ENCODE results near the gene FADS3.
A peak's percentile ranks its signal among the peaks of the same experiment; 100 is the strongest.

The FADS3 gene

DNA sequence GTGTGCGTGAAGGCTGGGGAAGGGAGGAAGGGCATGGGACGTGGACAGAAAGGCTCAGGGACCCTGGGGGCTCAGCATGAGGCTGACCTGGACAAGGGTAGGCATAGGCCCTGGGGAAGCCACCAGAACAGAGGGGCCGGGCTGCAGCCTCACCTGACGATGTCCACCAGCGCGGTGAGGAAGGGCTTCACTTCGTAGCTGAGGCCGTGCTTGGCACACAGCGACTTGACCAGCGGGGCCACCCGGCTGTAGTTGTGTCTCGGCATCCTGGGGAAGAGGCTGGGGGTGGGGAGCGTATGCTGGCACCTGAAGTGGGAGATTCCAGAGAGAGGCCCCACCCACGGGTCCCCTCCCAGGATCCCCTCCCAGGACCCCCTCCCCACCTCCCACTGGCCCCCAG is 15.6 kb downstream of the FADS3 start:
- Mint-ChIP-seq H3K4me3 (no peak overlapping the region), H3K4me1 (peaks cover 7% of the 10 kb centered on the region)
- no peak for ATAC-seq (replicated peaks; ENCODE audit: extremely low read depth, poor library complexity, severe bottlenecking)

DNA sequence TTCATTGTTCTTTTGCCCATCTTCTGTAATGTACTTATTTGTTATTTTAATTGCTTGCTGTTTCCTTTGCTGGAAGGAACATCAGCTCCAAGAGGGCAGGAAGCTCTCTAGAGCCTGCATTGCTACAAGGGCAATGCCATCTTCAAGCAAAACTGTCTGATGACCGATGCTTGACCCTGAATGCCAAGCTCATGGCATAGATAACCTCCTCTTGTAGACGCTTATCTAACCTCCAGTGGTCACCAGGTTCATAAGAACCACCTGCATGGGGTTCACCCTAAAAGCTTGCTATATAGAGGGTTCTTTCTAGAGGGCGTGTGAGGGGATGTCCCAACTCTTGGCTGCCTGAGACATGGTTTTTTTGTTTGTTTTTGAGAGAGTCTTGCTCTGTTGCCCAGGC is 16.5 kb downstream of the FADS3 start:
- no peak for DNase-seq (ENCODE audit: low spot score in 2 of 2)
- Mint-ChIP-seq H3K27me3 (peaks cover 11% of the 10 kb centered on the region), H3K27ac (ENCODE audit: low read depth) (no peak overlapping the region), H3K4me3 (no peak overlapping the region), H3K9me3 (no peaks in the 10 kb centered on the region), H3K36me3 (ENCODE audit: insufficient read depth) (peaks cover 1% of the 10 kb centered on the region), H3K4me1 (peaks cover 9% of the 10 kb centered on the region)
- ATAC-seq (replicated peaks; ENCODE audit: extremely low read depth, poor library complexity, severe bottlenecking): no peak

More for the DNA sequence above, 15.6 kb downstream of the FADS3 start:
- Mint-ChIP-seq H3K27ac (ENCODE audit: low read depth) (no peak overlapping the region), H3K9me3 (no peaks in the 10 kb centered on the region), H3K27me3 (peaks cover 7% of the 10 kb centered on the region), H3K36me3 (ENCODE audit: insufficient read depth) (peaks cover 1% of the 10 kb centered on the region)
- DNase-seq (ENCODE audit: low spot score in 2 of 2): no peak

- H3K27me3 Mint-ChIP-seq: peaks cover 15% of the 10 kb centered on the region
- peaks cover 9% of the 10 kb centered on the region for H3K4me1 Mint-ChIP-seq
- no peaks in the 10 kb centered on the region for H3K9me3 Mint-ChIP-seq
- ATAC-seq (replicated peaks; ENCODE audit: extremely low read depth, poor library complexity, severe bottlenecking): no peak
- H3K36me3 Mint-ChIP-seq (ENCODE audit: insufficient read depth): peaks cover 1% of the 10 kb centered on the region
- H3K27ac Mint-ChIP-seq (ENCODE audit: low read depth): no peak overlapping the region
- DNase-seq (ENCODE audit: low spot score in 2 of 2): no peak
- no peak overlapping the region for H3K4me3 Mint-ChIP-seq
Observed at GRCh38 chr11:61874377-61874809, 17.0 kb downstream of the FADS3 start.

DNA sequence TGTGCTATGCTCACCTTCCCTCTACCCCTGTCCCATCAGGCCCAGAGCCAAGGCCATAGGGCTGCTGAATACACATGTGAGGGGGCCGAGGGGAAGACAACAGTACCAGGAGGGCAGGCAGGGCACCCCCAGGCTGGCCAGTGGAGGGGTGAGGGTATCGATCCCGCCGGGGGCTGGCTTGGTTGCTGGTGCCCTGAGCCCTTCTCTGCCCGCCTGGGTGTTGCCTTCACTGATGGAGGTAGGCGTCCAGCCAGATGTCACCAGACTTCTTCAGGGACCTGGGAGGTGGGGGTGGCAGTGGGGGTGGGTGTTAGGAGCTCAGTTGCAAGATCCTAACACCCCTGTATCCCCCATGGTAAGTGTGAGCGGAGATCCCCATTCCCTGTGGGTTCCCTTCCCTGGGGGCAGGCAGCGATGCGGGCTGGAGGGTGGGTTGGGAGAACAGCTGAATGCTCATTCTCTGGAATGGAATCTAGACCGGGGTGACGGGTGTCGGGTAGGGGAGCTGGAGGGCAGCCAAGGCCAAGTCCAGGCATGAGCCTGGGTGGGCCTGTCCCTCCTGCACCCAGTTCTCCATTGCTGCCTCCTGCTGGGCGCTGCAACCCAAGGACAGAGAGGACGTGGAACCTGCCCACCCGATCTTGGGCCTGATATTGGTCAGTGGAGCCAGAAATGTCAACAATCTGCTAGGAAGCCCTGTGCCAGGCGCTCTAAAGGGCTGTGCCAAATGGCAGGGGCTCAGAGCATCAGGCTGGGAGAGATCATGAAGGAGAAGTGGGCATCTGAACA is 17.6 kb downstream of the FADS3 start:
- Mint-ChIP-seq H3K9me3 (no peaks in the 10 kb centered on the region), H3K27ac (ENCODE audit: low read depth) (no peak overlapping the region), H3K4me3 (no peak overlapping the region), H3K27me3 (peaks cover 17% of the 10 kb centered on the region), H3K4me1 (peaks cover 9% of the 10 kb centered on the region), H3K36me3 (ENCODE audit: insufficient read depth) (peaks cover 1% of the 10 kb centered on the region)
- DNase-seq (ENCODE audit: low spot score in 2 of 2): no peak
- ATAC-seq (replicated peaks; ENCODE audit: extremely low read depth, poor library complexity, severe bottlenecking): no peak

DNA sequence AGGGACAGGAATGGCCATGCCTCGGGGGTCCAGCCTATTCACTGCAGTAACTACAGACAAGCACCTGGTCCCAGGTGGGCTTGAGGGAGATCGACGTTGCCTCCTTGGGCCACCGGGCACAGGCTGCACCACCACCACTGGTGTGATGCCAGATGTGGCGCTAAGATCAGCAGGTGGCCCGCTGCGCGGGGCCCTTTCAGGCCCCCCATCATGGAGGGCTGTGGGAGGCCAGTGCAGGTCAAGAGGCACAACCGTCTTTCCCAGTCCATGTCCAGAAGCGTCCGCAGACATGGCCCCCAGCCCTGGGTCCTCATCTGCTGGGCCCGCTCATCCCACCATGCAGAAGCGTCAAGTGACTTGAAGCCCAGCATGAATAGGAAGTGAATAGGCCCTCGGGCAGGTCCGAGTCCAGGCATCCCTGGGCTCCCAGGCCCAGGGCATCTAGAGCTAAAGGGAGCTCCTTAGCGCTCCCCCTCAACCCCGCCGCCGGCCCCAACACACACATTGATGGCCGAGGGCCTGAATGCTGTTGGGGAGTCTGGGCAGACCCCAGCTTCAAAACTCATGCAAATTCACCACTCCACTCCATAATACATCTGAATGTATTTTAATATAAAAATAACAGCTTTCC is 18.3 kb downstream of the FADS3 start:
- H3K27me3 Mint-ChIP-seq: peaks cover 17% of the 10 kb centered on the region
- peaks cover 3% of the 10 kb centered on the region for H3K36me3 Mint-ChIP-seq (ENCODE audit: insufficient read depth)
- H3K4me1 Mint-ChIP-seq: peaks cover 9% of the 10 kb centered on the region
- DNase-seq (ENCODE audit: low spot score in 2 of 2) (no peak), ATAC-seq (replicated peaks; ENCODE audit: extremely low read depth, poor library complexity, severe bottlenecking) (no peak)
- H3K4me3 Mint-ChIP-seq: no peak overlapping the region
- H3K27ac Mint-ChIP-seq (ENCODE audit: low read depth): no peak overlapping the region
- no peaks in the 10 kb centered on the region for H3K9me3 Mint-ChIP-seq

DNA sequence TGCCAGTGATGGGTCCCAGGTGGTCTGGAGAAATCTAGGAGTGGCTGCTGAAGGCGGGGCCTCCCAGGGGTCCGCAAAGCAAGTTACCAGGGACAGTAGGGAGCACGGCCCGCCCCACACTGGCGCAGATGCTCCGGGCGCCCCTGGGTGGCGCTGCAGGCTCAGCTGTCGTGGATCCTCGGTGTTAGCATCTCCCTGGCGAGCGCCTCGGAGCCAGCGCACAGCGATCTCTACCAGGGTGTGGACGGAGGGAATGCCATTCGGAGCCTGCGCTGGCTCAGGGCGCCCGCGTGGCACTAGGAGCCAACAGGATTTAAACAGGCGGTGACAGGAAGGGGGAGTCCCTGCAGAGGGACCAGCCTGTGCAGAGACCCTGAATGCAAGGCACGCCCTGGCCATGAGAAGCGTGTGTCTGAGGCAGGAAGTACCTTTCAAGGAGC is 20.2 kb downstream of the FADS3 start:
- peak overlapping the region; percentile 52 for H3K4me3 Mint-ChIP-seq
- ATAC-seq (replicated peaks; ENCODE audit: extremely low read depth, poor library complexity, severe bottlenecking) (peak; percentile 88), DNase-seq (ENCODE audit: low spot score in 2 of 2) (peak; percentile 40 to 54)
- peaks cover 3% of the 10 kb centered on the region for H3K36me3 Mint-ChIP-seq (ENCODE audit: insufficient read depth)
- H3K27ac Mint-ChIP-seq (ENCODE audit: low read depth): peak overlapping the region; percentile 74
- H3K4me1 Mint-ChIP-seq: peaks cover 9% of the 10 kb centered on the region
- peaks cover 17% of the 10 kb centered on the region for H3K27me3 Mint-ChIP-seq
- no peaks in the 10 kb centered on the region for H3K9me3 Mint-ChIP-seq

- no peaks in the 10 kb centered on the region for H3K9me3 Mint-ChIP-seq
- no peak for DNase-seq (ENCODE audit: low spot score in 2 of 2)
- peak overlapping the region; percentile 74 for H3K27ac Mint-ChIP-seq (ENCODE audit: low read depth)
- H3K4me1 Mint-ChIP-seq: peaks cover 9% of the 10 kb centered on the region
- no peak for ATAC-seq (replicated peaks; ENCODE audit: extremely low read depth, poor library complexity, severe bottlenecking)
- peaks cover 4% of the 10 kb centered on the region for H3K36me3 Mint-ChIP-seq (ENCODE audit: insufficient read depth)
- H3K4me3 Mint-ChIP-seq: no peak overlapping the region
- peaks cover 17% of the 10 kb centered on the region for H3K27me3 Mint-ChIP-seq
Observed at GRCh38 chr11:61870541-61871031, 20.8 kb downstream of the FADS3 start.

GRCh38 chr11:61869708-61870451 is 21.5 kb downstream of the FADS3 start:
- peaks cover 4% of the 10 kb centered on the region for H3K36me3 Mint-ChIP-seq (ENCODE audit: insufficient read depth)
- no peak overlapping the region for H3K27ac Mint-ChIP-seq (ENCODE audit: low read depth)
- no peaks in the 10 kb centered on the region for H3K9me3 Mint-ChIP-seq
- peaks cover 9% of the 10 kb centered on the region for H3K4me1 Mint-ChIP-seq
- H3K4me3 Mint-ChIP-seq: no peak overlapping the region
- ATAC-seq (replicated peaks; ENCODE audit: extremely low read depth, poor library complexity, severe bottlenecking): no peak
- peaks cover 17% of the 10 kb centered on the region for H3K27me3 Mint-ChIP-seq
- DNase-seq (ENCODE audit: low spot score in 2 of 2): no peak

DNA sequence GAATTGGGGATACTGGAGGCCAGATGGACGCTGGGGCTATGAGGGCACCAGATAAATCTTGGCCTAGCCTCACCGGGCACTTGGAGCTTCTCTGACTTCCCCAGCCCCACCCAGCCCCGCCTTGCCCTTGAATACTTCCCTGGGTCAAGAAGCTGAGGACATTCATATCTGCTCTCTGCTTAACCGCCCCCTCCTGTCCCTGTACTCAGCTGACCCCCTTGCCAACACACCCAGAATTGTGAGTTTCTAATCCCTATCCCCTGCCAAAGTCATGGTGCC is 22.0 kb downstream of the FADS3 start:
- ATAC-seq (replicated peaks; ENCODE audit: extremely low read depth, poor library complexity, severe bottlenecking) (no peak), DNase-seq (ENCODE audit: low spot score in 2 of 2) (no peak)
- Mint-ChIP-seq H3K27ac (ENCODE audit: low read depth) (no peak overlapping the region), H3K9me3 (no peaks in the 10 kb centered on the region), H3K4me3 (no peak overlapping the region), H3K4me1 (peaks cover 9% of the 10 kb centered on the region), H3K36me3 (ENCODE audit: insufficient read depth) (peaks cover 4% of the 10 kb centered on the region), H3K27me3 (peaks cover 17% of the 10 kb centered on the region)

GRCh38 chr11:61868571-61869428 is 22.5 kb downstream of the FADS3 start:
- no peak overlapping the region for H3K4me3 Mint-ChIP-seq

DNA sequence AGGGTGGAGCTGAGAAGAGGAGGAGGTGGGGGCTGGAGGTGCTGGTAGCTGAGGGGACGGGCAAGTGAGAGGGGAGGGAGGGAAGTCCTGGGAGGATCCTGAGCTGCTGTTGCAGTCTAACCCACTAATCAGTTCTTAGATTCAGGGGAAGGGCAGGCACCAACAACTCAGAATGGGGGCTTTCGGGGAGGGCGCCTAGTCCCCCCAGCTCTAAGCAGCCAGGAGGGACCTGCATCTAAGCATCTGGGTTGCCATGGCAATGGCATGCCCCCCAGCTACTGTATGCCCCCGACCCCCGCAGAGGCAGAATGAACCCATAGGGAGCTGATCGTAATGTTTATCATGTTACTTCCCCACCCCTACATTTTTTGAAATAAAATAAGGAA is 24.4 kb downstream of the FADS3 start:
- H3K4me3 Mint-ChIP-seq: no peak overlapping the region
- peaks cover 17% of the 10 kb centered on the region for H3K27me3 Mint-ChIP-seq
- H3K9me3 Mint-ChIP-seq: no peaks in the 10 kb centered on the region
- H3K36me3 Mint-ChIP-seq (ENCODE audit: insufficient read depth): peaks cover 3% of the 10 kb centered on the region
- no peak for ATAC-seq (replicated peaks; ENCODE audit: extremely low read depth, poor library complexity, severe bottlenecking)
- peaks cover 9% of the 10 kb centered on the region for H3K4me1 Mint-ChIP-seq
- H3K27ac Mint-ChIP-seq (ENCODE audit: low read depth): no peak overlapping the region
- DNase-seq (ENCODE audit: low spot score in 2 of 2): no peak

More at GRCh38 chr11:61868571-61869428, 22.5 kb downstream of the FADS3 start:
- ATAC-seq (replicated peaks; ENCODE audit: extremely low read depth, poor library complexity, severe bottlenecking) (no peak), DNase-seq (ENCODE audit: low spot score in 2 of 2) (no peak)
- Mint-ChIP-seq H3K27me3 (peaks cover 17% of the 10 kb centered on the region), H3K36me3 (ENCODE audit: insufficient read depth) (peaks cover 3% of the 10 kb centered on the region), H3K9me3 (no peaks in the 10 kb centered on the region), H3K27ac (ENCODE audit: low read depth) (no peak overlapping the region), H3K4me1 (peaks cover 9% of the 10 kb centered on the region)

All from central memory CD8-positive, alpha-beta T cell (primary cell).